H9 (cell line): ENCODE results near the gene ROBO1. TPM values are rescaled to one million over a fixed set of nuclear protein-coding genes. Genes with fewer than 3 reads are reported as not detected.

Experiments
- DNase-seq: peaks from one replicate; pipeline ENCODE4 v3.0.0-alpha.2; 2017
- H2AFZ ChIP-seq: one replicate; pipeline ENCODE4 v1.6.1; 2013; ENCODE audit warnings: mild to moderate bottlenecking, low read length, control low read depth, moderate library complexity
- H2AK5ac ChIP-seq: 2 replicates; pipeline ENCODE4 v1.6.1; 2013; ENCODE audit warnings: low read length, control low read depth, mixed read lengths; ENCODE audit not compliant: insufficient read length
- H2BK120ac ChIP-seq: one replicate; pipeline ENCODE4 v1.6.1; 2013; ENCODE audit warnings: low read depth, mild to moderate bottlenecking, low read length, control low read depth, inconsistent platforms; ENCODE audit not compliant: poor library complexity, severe bottlenecking
- H2BK12ac ChIP-seq: 2 replicates; pipeline ENCODE4 v1.6.1; 2013; ENCODE audit warnings: low read length, control low read depth, mixed read lengths, low read depth; ENCODE audit not compliant: insufficient read length
- H2BK15ac ChIP-seq: 2 replicates; pipeline ENCODE4 v1.6.1; 2013; ENCODE audit warnings: low read depth, low read length, control low read depth
- H2BK20ac ChIP-seq: one replicate; pipeline ENCODE4 v1.6.1; 2013; ENCODE audit warnings: low read depth, mild to moderate bottlenecking, low read length, control low read depth, inconsistent platforms; ENCODE audit not compliant: poor library complexity, severe bottlenecking
- H2BK5ac ChIP-seq: 2 replicates; pipeline ENCODE4 v1.6.1; 2013; ENCODE audit warnings: low read length, control low read depth, mixed read lengths; ENCODE audit not compliant: insufficient read length
- H3K14ac ChIP-seq: 2 replicates; pipeline ENCODE4 v1.6.1; 2013; ENCODE audit warnings: low read length, control low read depth; ENCODE audit not compliant: insufficient read depth
- H3K18ac ChIP-seq: 2 replicates; pipeline ENCODE4 v1.6.1; 2013; ENCODE audit warnings: low read depth, mild to moderate bottlenecking, mixed read lengths, low read length, control low read depth; ENCODE audit not compliant: insufficient read length
- H3K23ac ChIP-seq: 2 replicates; pipeline ENCODE4 v1.6.1; 2013; ENCODE audit warnings: low read length, control low read depth, mixed read lengths, low read depth; ENCODE audit not compliant: insufficient read length
- H3K23me2 ChIP-seq: 2 replicates; pipeline ENCODE4 v1.6.1; 2013; ENCODE audit warnings: low read depth, mild to moderate bottlenecking, mixed read lengths, low read length, control low read depth; ENCODE audit not compliant: insufficient read length, poor library complexity, severe bottlenecking
- H3K27ac ChIP-seq: 2 replicates; pipeline ENCODE4 v1.5.1; 2013; ENCODE audit warnings: low read length, control low read depth, mixed read lengths, low read depth; ENCODE audit not compliant: insufficient read length
- H3K27me3 ChIP-seq: 2 replicates; pipeline ENCODE4 v1.6.1; 2013; ENCODE audit warnings: low read length, control low read depth, inconsistent platforms; ENCODE audit not compliant: insufficient read depth
- H3K4ac ChIP-seq: 2 replicates; pipeline ENCODE4 v1.6.1; 2013; ENCODE audit warnings: low read depth, mild to moderate bottlenecking, control low read depth, inconsistent platforms, low read length, moderate library complexity
- H3K4me1 ChIP-seq: 2 replicates; pipeline ENCODE4 v1.6.1; 2013; ENCODE audit warnings: low read length, control low read depth, inconsistent platforms; ENCODE audit not compliant: insufficient read depth
- H3K4me2 ChIP-seq: 2 replicates; pipeline ENCODE4 v1.6.1; 2013; ENCODE audit warnings: low read length, control low read depth, mixed read lengths; ENCODE audit not compliant: insufficient read length, insufficient read depth
- H3K56ac ChIP-seq: 2 replicates; pipeline ENCODE4 v1.6.1; 2013; ENCODE audit warnings: low read depth, mild to moderate bottlenecking, mixed read lengths, low read length, control low read depth; ENCODE audit not compliant: insufficient read length
- H3K79me1 ChIP-seq: 2 replicates; pipeline ENCODE4 v1.6.1; 2013; ENCODE audit warnings: low read depth, mild to moderate bottlenecking, moderate library complexity, low read length, control low read depth, inconsistent platforms; ENCODE audit not compliant: insufficient read depth, poor library complexity, severe bottlenecking
- H3K79me2 ChIP-seq: 2 replicates; pipeline ENCODE4 v1.6.1; 2013; ENCODE audit warnings: low read length, control low read depth, inconsistent platforms; ENCODE audit not compliant: insufficient read depth
- H3K9ac ChIP-seq: 2 replicates; pipeline ENCODE4 v1.6.1; 2013; ENCODE audit warnings: low read length, control low read depth, mixed read lengths; ENCODE audit not compliant: insufficient read length; ENCODE audit errors: extremely low read depth
- H3K9me3 ChIP-seq: one replicate; pipeline ENCODE4 v1.6.1; 2013; ENCODE audit warnings: low read depth, low read length, inconsistent platforms; ENCODE audit not compliant: control insufficient read depth
- H3T11ph ChIP-seq: one replicate; pipeline ENCODE4 v1.6.1; 2013; ENCODE audit warnings: mild to moderate bottlenecking, low read length, control low read depth, inconsistent platforms
- H4K20me1 ChIP-seq: one replicate; pipeline ENCODE4 v1.6.1; 2013; ENCODE audit not compliant: control insufficient read depth, insufficient read length, insufficient read depth
- H4K5ac ChIP-seq: 2 replicates; pipeline ENCODE4 v1.6.1; 2013; ENCODE audit warnings: low read depth, mild to moderate bottlenecking, mixed read lengths, low read length, control low read depth; ENCODE audit not compliant: insufficient read length
- H4K8ac ChIP-seq: replicated peaks from 2 replicates; pipeline ENCODE4 v1.6.1; 2013; ENCODE audit warnings: low read length, control low read depth, mixed read lengths, low read depth; ENCODE audit not compliant: insufficient read length
- H4K91ac ChIP-seq: 2 replicates; pipeline ENCODE4 v1.6.1; 2013; ENCODE audit warnings: low read depth, mild to moderate bottlenecking, moderate library complexity, mixed read lengths, low read length, control low read depth; ENCODE audit not compliant: insufficient read length
- H3K27ac Mint-ChIP-seq, 3 experiments: 2 replicates in 2 of 3; 3 replicates in 1 of 3; pipeline ENCODE4 v1.8.0; 2020 to 2021; ENCODE audit warnings: mixed read lengths in 3 of 3, mild to moderate bottlenecking in 1 of 3, moderate library complexity in 1 of 3
- H3K27me3 Mint-ChIP-seq: 2 replicates; pipeline ENCODE4 v1.8.0; 2021; ENCODE audit warnings: low read depth, mild to moderate bottlenecking, moderate library complexity, mixed read lengths
- H3K36me3 Mint-ChIP-seq, 3 experiments: 2 replicates in 2 of 3; 3 replicates in 1 of 3; pipeline ENCODE4 v1.8.0; 2020 to 2021; ENCODE audit warnings: low read depth in 3 of 3, mixed read lengths in 3 of 3; ENCODE audit not compliant: insufficient read depth in 1 of 3
- H3K4me1 Mint-ChIP-seq, 2 experiments: 2 replicates each; pipeline ENCODE4 v1.8.0; 2020; ENCODE audit warnings: mixed read lengths in 2 of 2
- H3K4me3 Mint-ChIP-seq, 2 experiments: 2 replicates in 1 of 2; 3 replicates in 1 of 2; pipeline ENCODE4 v1.8.0; 2020 to 2021; ENCODE audit warnings: mild to moderate bottlenecking in 2 of 2, mixed read lengths in 2 of 2, moderate library complexity in 1 of 2
- H3K9me3 Mint-ChIP-seq, 2 experiments: 2 replicates in 1 of 2; 3 replicates in 1 of 2; pipeline ENCODE4 v1.8.0; 2020; ENCODE audit warnings: mild to moderate bottlenecking in 2 of 2, mixed read lengths in 2 of 2, moderate library complexity in 1 of 2
- CTCF ChIP-seq: fragments of 200-600 bp; sonication (generic); conservative IDR thresholded peaks from 3 replicates; pipeline ENCODE4 v1.8.0; 2021; ENCODE audit warnings: antibody characterized with exemption, mild to moderate bottlenecking
- WGBS: extraction: QIAGEN DNeasy Blood & Tissue Kit; methylation state at CpG from one replicate; pipeline ENCODE4 v1.1.7; 2013; ENCODE audit warnings: missing lambda C conversion rate, low lambda C conversion rate, mixed read lengths; ENCODE audit not compliant: insufficient read length; ENCODE audit errors: extremely low coverage; 5-methylcytosine and 5-hydroxymethylcytosine counted together
- total RNA-seq: library from RNA; stranded (reverse); gene quantifications from 2 replicates; pipeline ENCODE4 v1.2.1, GENCODE V29; 2021

The ROBO1 gene
- total RNA-seq, 1 experiment from 2014 or later: 62.7 TPM

GRCh38 chr3:79113876-79114275, 653.9 kb downstream of the ROBO1 start:
- no peak for TF ChIP-seq CTCF
- DNase-seq: no peak
- Histone ChIP-seq H4K91ac (no peak overlapping the region), H2BK15ac (no peak overlapping the region), H3K27ac (no peak overlapping the region), H3K18ac (no peak overlapping the region), H3K56ac (no peak overlapping the region), H3K23me2 (no peaks in the 10 kb centered on the region), H3K23ac (no peak overlapping the region), H2AK5ac (no peak overlapping the region), H2BK5ac (no peak overlapping the region), H2BK120ac (no peak overlapping the region), H3K9me3 (no peaks in the 10 kb centered on the region), H3K14ac (no peak overlapping the region), H3K79me1 (no peaks in the 10 kb centered on the region), H2BK12ac (no peak overlapping the region), H2BK20ac (no peak overlapping the region), H3K9ac (no peak overlapping the region), H3K79me2 (no peaks in the 10 kb centered on the region), H4K8ac (no peak overlapping the region), H4K20me1 (no peaks in the 10 kb centered on the region), H3K4me2 (no peak overlapping the region), H4K5ac (no peak overlapping the region), H3K4me1 (no peaks in the 10 kb centered on the region), H3K27me3 (no peaks in the 10 kb centered on the region), H2AFZ (no peak overlapping the region), H3T11ph (no peak overlapping the region), H3K4ac (no peak overlapping the region)
- Mint-ChIP-seq H3K4me1 (peaks cover 1 to 8% of the 10 kb centered on the region in 2 experiments), H3K27me3 (no peaks in the 10 kb centered on the region), H3K36me3 (no peaks in the 10 kb centered on the region), H3K4me3 (no peak overlapping the region), H3K9me3 (no peaks in the 10 kb centered on the region; a peak in 1 of 5 replicates), H3K27ac (no peak overlapping the region)
- WGBS: no CpG with 5 or more reads among the region's 3 CpGs
